C4-2B (cell line): Measurements from ENCODE around the gene GNPTG.
A peak's percentile ranks its signal among the peaks of the same experiment; 100 is the strongest.

Experiments used
- H3K27ac ChIP-seq: fragments of 450-650 bp; 2 replicates; pipeline ENCODE4 v1.5.1; 2017
- CTCF ChIP-seq: fragments of 450-650 bp; conservative IDR thresholded peaks from 2 replicates; pipeline ENCODE4 v1.5.1; 2017; ENCODE audit warnings: mild to moderate bottlenecking
- ZFX ChIP-seq: fragments of 450-650 bp; IDR thresholded peaks from 2 replicates; pipeline ENCODE4 v1.6.1; 2017

Gene GNPTG

GRCh38 chr16:1366060-1366711 lies 14.5 kb downstream of the GNPTG start:
- TF ChIP-seq ZFX = no peak

DNA sequence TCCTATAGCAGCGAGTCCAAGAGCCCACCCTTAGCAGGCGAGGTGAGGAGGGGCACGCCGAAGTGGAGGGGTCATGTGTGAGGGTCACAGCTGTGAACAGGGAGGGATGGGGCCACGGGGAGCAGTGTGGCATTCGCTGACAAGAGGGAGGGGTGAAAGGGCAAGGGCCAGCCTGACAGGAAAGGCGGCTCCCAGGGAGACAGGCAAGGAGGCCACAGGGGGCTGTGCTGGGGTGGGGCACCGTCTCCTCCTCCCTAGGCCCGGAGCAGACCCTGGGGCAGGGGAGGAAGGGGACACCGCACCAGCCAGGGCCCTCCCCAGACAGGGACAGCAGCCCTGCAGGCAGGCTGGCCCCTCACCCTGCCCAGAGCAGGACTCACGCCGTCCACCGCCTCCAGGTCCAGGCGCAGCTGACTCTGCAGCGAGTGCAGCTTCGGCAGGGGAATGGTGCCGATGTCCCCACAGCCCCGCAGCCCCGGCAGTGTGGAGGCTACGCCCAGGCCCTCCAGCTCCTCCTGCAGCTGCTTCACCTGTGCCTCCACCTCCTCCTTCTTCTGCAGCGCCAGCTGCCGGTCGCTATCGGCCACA lies 15.1 kb downstream of the GNPTG start:
- TF ChIP-seq CTCF (no peak), ZFX (no peak)

More at GRCh38 chr16:1366060-1366711, 14.5 kb downstream of the GNPTG start:
- peak overlapping the region; percentile 73; the same call in 1 of the 2 replicates for H3K27ac ChIP-seq

GRCh38 chr16:1367486-1368174 lies 15.9 kb downstream of the GNPTG start:
- TF ChIP-seq ZFX (no peak), CTCF (no peak)
- peak overlapping the region; percentile 73 for H3K27ac ChIP-seq

More for the DNA sequence above, 15.1 kb downstream of the GNPTG start:
- peak overlapping the region; percentile 73 for H3K27ac ChIP-seq

DNA sequence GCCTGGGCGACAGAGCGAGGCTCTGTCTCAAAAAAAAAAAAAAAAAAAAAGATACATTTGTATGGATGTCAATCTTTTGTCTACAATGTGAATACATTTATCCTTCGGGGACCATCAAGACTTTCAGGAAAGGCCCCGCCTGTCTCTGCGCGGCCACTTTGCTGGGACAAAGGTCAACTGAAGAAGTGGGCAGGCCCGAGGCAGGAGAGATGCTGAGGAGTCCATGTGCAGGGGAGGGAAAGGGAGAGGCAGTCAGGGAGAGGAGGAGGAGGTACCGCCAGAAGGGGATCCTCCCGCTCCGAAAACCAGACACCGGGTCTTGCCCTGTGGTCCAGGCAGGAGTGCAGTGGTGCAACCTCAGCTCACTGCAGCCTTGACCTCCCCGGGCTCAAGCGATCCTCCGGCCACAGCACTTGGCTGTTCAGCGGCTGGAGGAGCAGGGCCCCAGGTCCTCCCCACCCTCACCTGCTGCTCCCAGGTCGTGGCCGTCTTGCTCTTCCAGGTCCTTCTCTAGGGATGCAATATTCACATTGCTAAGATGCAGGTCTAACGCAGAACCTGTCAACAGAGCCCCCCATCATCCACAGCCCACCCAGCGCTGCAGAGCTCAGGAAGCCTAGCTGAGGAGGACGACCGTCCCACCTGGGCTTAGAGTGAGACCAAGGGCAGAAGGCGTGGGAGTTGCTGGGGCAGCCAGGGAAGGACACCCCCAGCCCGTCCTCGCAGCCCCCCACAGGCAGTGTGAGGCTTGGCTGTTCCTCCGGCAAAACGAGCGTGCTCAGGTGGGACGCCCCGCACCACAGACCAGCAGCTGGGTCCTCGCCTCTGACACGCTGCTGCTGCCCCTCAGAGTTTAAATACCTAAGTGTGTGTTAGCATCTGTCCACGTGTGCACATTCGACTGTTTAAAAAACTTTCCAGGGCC lies 19.6 kb downstream of the GNPTG start:
- TF ChIP-seq ZFX = no peak
- no peak for TF ChIP-seq CTCF
- H3K27ac ChIP-seq = no peak overlapping the region

GRCh38 chr16:1372292-1372950 lies 20.7 kb downstream of the GNPTG start:
- TF ChIP-seq ZFX (no peak), CTCF (no peak)
- no peak overlapping the region for H3K27ac ChIP-seq

- H3K27ac ChIP-seq = no peak overlapping the region
- TF ChIP-seq CTCF = no peak
- TF ChIP-seq ZFX = no peak
Measured at GRCh38 chr16:1374418-1375297, 22.9 kb downstream of the GNPTG start.
